HEK293 (cell line): ENCODE data around the gene COL6A1.

Experiments
- GLI4 ChIP-seq: fragments of 450-650 bp; formaldehyde crosslinking; IDR thresholded peaks from 2 replicates; pipeline ENCODE4 v1.5.1; 2016; ENCODE audit warnings: missing biosample characterization, missing genetic modification characterization
- ZEB2 ChIP-seq: fragments of 450-650 bp; formaldehyde crosslinking; IDR thresholded peaks from 2 replicates; pipeline ENCODE4 v1.5.1; 2016; ENCODE audit warnings: missing biosample characterization, missing genetic modification characterization
- ZNF626 ChIP-seq: fragments of 450-650 bp; sonication (Bioruptor Pico); formaldehyde crosslinking; IDR thresholded peaks from 2 replicates; pipeline ENCODE4 v1.5.1; 2018; ENCODE audit warnings: missing biosample characterization, missing genetic modification characterization, inconsistent platforms
- ZNF776 ChIP-seq: fragments of 450-650 bp; formaldehyde crosslinking; IDR thresholded peaks from 2 replicates; pipeline ENCODE4 v1.5.0; 2017; ENCODE audit warnings: missing biosample characterization, missing genetic modification characterization, borderline replicate concordance
- ZNF843 ChIP-seq: fragments of 450-650 bp; formaldehyde crosslinking; IDR thresholded peaks from 2 replicates; pipeline ENCODE4 v1.5.1; 2016; ENCODE audit warnings: missing biosample characterization, missing genetic modification characterization
- TF ChIP-seq, protein P1 (sequence below): fragments of 450-650 bp; formaldehyde crosslinking; IDR thresholded peaks from 2 replicates; pipeline ENCODE4 v1.5.1; 2016; ENCODE audit warnings: missing biosample characterization, missing genetic modification characterization
- TF ChIP-seq, protein P2 (sequence below): fragments of 450-650 bp; formaldehyde crosslinking; IDR thresholded peaks from 2 replicates; pipeline ENCODE4 v1.5.1; 2016; ENCODE audit warnings: missing biosample characterization, missing genetic modification characterization
- TF ChIP-seq, protein P3 (sequence below): fragments of 450-650 bp; IDR thresholded peaks from 2 replicates; pipeline ENCODE4 v1.5.1; 2018; ENCODE audit warnings: missing biosample characterization, missing genetic modification characterization

DNA sequence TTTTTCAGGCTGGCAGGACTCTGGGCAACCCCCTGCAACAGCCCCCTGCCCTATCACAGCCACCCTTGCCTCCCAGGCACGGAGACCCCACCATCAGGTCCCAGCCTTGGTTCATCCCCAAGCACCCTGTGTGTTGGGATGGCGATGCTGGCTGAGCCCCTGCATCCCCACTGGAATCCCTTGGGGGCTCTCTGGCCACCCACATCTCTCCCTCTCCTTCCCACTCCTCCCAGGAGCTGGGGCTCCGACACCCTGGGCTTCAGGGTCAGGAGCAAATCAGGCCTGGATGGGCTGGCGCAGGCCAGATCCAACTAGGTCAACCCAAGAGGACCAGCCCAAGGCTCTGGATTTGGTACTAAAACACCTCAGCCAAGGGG lies 25.9 kb downstream of the COL6A1 start:
- TF ChIP-seq ZNF776 (tag by site-specific recombination) (no peak), GLI4 (tag by site-specific recombination) (no peak), ZNF626 (tag by site-specific recombination) (no peak), ZNF843 (tag by site-specific recombination) (no peak), ZEB2 (tag by site-specific recombination) (no peak)
- TF ChIP-seq, protein P1, sequence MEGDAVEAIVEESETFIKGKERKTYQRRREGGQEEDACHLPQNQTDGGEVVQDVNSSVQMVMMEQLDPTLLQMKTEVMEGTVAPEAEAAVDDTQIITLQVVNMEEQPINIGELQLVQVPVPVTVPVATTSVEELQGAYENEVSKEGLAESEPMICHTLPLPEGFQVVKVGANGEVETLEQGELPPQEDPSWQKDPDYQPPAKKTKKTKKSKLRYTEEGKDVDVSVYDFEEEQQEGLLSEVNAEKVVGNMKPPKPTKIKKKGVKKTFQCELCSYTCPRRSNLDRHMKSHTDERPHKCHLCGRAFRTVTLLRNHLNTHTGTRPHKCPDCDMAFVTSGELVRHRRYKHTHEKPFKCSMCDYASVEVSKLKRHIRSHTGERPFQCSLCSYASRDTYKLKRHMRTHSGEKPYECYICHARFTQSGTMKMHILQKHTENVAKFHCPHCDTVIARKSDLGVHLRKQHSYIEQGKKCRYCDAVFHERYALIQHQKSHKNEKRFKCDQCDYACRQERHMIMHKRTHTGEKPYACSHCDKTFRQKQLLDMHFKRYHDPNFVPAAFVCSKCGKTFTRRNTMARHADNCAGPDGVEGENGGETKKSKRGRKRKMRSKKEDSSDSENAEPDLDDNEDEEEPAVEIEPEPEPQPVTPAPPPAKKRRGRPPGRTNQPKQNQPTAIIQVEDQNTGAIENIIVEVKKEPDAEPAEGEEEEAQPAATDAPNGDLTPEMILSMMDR (tag by site-specific recombination): no peak
- TF ChIP-seq, protein P2, sequence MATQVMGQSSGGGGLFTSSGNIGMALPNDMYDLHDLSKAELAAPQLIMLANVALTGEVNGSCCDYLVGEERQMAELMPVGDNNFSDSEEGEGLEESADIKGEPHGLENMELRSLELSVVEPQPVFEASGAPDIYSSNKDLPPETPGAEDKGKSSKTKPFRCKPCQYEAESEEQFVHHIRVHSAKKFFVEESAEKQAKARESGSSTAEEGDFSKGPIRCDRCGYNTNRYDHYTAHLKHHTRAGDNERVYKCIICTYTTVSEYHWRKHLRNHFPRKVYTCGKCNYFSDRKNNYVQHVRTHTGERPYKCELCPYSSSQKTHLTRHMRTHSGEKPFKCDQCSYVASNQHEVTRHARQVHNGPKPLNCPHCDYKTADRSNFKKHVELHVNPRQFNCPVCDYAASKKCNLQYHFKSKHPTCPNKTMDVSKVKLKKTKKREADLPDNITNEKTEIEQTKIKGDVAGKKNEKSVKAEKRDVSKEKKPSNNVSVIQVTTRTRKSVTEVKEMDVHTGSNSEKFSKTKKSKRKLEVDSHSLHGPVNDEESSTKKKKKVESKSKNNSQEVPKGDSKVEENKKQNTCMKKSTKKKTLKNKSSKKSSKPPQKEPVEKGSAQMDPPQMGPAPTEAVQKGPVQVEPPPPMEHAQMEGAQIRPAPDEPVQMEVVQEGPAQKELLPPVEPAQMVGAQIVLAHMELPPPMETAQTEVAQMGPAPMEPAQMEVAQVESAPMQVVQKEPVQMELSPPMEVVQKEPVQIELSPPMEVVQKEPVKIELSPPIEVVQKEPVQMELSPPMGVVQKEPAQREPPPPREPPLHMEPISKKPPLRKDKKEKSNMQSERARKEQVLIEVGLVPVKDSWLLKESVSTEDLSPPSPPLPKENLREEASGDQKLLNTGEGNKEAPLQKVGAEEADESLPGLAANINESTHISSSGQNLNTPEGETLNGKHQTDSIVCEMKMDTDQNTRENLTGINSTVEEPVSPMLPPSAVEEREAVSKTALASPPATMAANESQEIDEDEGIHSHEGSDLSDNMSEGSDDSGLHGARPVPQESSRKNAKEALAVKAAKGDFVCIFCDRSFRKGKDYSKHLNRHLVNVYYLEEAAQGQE: no peak
- TF ChIP-seq, protein P3, sequence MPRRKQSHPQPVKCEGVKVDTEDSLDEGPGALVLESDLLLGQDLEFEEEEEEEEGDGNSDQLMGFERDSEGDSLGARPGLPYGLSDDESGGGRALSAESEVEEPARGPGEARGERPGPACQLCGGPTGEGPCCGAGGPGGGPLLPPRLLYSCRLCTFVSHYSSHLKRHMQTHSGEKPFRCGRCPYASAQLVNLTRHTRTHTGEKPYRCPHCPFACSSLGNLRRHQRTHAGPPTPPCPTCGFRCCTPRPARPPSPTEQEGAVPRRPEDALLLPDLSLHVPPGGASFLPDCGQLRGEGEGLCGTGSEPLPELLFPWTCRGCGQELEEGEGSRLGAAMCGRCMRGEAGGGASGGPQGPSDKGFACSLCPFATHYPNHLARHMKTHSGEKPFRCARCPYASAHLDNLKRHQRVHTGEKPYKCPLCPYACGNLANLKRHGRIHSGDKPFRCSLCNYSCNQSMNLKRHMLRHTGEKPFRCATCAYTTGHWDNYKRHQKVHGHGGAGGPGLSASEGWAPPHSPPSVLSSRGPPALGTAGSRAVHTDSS (tag by site-specific recombination): no peak
